SK-N-MC (cell line): ENCODE results near the gene CD48.

Experiments
- EZH2 ChIP-seq: fragments of 200-600 bp; sonication (generic); IDR thresholded peaks from one replicate; pipeline ENCODE4 v1.6.1; 2017; ENCODE audit warnings: antibody characterized with exemption
- FOXP2 ChIP-seq: optimal IDR thresholded peaks from 2 replicates; pipeline ENCODE3; 2011; ENCODE audit warnings: mild to moderate bottlenecking, moderate library complexity; ENCODE audit not compliant: insufficient read depth; ENCODE audit errors: extremely low read length, control extremely low read depth
- POLR2AphosphoS5 ChIP-seq: IDR thresholded peaks from 2 replicates; pipeline ENCODE4 v1.6.1; 2012; ENCODE audit warnings: mild to moderate bottlenecking, low read depth, low read length, borderline replicate concordance

DNA sequence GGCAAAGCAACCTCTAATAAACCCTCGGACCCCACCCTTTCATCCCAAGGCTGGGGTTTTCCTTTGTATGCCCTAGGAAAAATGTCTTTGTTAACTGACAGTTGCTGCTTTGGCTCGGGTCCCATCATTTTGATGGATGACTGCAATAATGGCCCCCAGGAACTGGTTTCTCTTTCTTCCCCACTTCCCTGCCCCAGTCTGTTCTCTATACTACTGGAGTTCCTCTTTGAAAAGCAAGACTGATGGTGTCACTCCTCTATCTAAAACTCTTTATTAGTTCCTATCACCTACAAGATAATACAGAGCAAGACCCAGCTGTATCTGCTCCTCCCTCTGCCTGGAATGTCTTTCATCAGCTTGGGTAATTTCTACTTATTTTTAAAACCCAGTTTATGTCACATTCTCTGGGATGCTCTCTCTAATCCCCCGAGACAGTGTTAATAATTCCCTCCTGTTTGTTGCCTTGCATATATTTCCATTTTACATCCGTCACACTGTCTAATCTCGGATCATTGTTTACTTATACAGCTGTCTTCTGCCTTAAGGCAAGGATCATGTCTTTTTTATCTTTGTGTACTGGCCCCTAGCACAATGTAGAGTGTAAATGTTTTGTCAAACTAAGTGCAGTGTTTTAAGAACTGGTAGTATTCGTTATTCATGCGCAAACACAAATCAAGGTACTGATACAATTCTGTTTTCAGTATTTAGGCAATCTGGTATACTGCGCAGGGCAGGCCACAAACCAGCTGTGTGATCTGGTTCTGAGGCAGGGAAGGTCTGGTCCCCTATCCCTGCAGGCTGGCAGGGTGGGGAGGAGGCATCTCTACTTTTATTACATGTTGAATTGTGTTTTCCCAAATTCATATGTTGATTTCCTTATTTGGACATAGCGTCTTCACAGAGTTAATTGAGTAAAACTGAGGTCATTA, 80.8 kb downstream of the CD48 start:
- TF ChIP-seq POLR2AphosphoS5 (no peak), EZH2 (no peak), FOXP2 (no peak)
